ENCODE measurements around the gene MS4A13.
"Not testable (repeated sequence)": the region's sequence is repeated elsewhere in the genome, so short reads cannot be mapped to it uniquely, and the experiment has no call there.

The MS4A13 gene

GRCh38 chr11:60515144-60515855, at the start of gene MS4A13:
MS4A13 (plus strand) TSS chr11:60515392; CDS start chr11:60518084, 2,692 bp downstream.
- DNase-seq = no peak

- no peak for DNase-seq
Measured at GRCh38 chr11:60468829-60469228, 46.4 kb upstream of the MS4A13 start.

- DNase-seq = no peak
Measured at GRCh38 chr11:60469723-60470122, 45.5 kb upstream of the MS4A13 start.

GRCh38 chr11:60477035-60477445, 38.2 kb upstream of the MS4A13 start:
- no peak for DNase-seq

- peak; percentile 17 for DNase-seq
Measured at GRCh38 chr11:60482361-60482760, 32.8 kb upstream of the MS4A13 start.

GRCh38 chr11:60485987-60486386, 29.2 kb upstream of the MS4A13 start:
- peak; percentile 8 for DNase-seq

- DNase-seq = no peak
Measured at GRCh38 chr11:60492488-60493009, 22.6 kb upstream of the MS4A13 start, which contains the start of gene MS4A12. MS4A12 (plus strand) TSS chr11:60492778; CDS start chr11:60497319, 4,541 bp downstream.

- no peak for DNase-seq
Measured at GRCh38 chr11:60493454-60493853, 21.7 kb upstream of the MS4A13 start.

- no peak for DNase-seq
Measured at GRCh38 chr11:60498399-60498798, 16.8 kb upstream of the MS4A13 start.

GRCh38 chr11:60498853-60499252, 16.3 kb upstream of the MS4A13 start:
- DNase-seq = no peak

- no peak for DNase-seq
Measured at GRCh38 chr11:60500276-60500910, 14.8 kb upstream of the MS4A13 start.

- no peak for DNase-seq
Measured at GRCh38 chr11:60502221-60502775, 12.9 kb upstream of the MS4A13 start.

GRCh38 chr11:60504219-60504905, 10.8 kb upstream of the MS4A13 start:
- DNase-seq = no peak

- not testable (repeated sequence) for DNase-seq
Measured at GRCh38 chr11:60509609-60510008, 5.6 kb upstream of the MS4A13 start.

GRCh38 chr11:60510209-60510608, 5.0 kb upstream of the MS4A13 start:
- not testable (repeated sequence) for DNase-seq

GRCh38 chr11:60511393-60511792, 3.8 kb upstream of the MS4A13 start:
- no peak for DNase-seq

- no peak for DNase-seq
Measured at GRCh38 chr11:60512651-60513225, 2.5 kb upstream of the MS4A13 start.

GRCh38 chr11:60513496-60514460, 1.4 kb upstream of the MS4A13 start:
- DNase-seq = no peak

- DNase-seq = no peak
Measured at GRCh38 chr11:60528465-60528864, 13.3 kb downstream of the MS4A13 start.

GRCh38 chr11:60528934-60529333, 13.7 kb downstream of the MS4A13 start:
- DNase-seq = no peak

- DNase-seq = no peak
Measured at GRCh38 chr11:60530454-60531100, 15.4 kb downstream of the MS4A13 start.
